LNCAP (cell line): Measurements from ENCODE around the gene NPHP4.

Experiments
- TF ChIP-seq, protein P1 (sequence below): fragments of 450-650 bp; IDR thresholded peaks from 2 replicates; pipeline ENCODE4 v1.5.1; 2017; ENCODE audit warnings: mild to moderate bottlenecking

NPHP4 gene

DNA sequence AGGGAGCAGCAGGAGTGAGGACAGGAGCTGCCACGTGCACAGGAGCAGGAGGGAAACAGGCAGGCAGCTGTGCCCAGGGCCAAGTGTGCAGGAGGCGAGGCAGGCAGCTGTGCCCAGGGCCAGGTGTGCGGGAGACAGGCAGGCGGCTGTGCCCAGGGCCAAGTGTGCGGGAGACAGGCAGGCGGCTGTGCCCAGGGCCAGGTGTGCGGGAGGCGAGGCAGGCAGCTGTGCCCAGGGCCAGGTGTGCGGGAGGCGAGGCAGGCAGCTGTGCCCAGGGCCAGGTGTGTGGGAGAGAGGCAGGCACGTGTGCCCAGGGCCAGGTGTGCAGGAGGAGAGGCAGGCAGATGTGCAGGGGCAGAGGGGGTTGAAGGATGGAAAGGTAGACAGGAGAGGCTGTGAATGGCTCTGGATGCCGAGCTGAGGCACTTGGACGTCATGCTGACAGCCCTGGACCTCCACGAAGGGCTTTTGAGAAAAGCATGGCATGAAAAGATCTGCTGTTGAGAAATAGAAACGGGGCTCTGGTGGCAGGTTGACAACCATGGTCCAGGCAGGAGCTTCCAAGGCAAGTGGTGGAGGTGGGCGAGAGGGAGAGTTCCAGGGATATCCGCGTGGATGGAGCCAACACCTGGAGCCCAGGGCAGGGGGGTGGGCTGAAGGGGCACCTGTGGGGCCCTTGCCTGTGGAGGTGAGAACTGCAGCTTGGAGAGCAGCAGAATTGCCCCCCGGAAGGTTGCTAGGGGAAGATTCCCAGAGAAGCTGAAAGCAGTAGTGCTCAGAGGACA, 19.1 kb upstream of the NPHP4 start:
- TF ChIP-seq, protein P1, sequence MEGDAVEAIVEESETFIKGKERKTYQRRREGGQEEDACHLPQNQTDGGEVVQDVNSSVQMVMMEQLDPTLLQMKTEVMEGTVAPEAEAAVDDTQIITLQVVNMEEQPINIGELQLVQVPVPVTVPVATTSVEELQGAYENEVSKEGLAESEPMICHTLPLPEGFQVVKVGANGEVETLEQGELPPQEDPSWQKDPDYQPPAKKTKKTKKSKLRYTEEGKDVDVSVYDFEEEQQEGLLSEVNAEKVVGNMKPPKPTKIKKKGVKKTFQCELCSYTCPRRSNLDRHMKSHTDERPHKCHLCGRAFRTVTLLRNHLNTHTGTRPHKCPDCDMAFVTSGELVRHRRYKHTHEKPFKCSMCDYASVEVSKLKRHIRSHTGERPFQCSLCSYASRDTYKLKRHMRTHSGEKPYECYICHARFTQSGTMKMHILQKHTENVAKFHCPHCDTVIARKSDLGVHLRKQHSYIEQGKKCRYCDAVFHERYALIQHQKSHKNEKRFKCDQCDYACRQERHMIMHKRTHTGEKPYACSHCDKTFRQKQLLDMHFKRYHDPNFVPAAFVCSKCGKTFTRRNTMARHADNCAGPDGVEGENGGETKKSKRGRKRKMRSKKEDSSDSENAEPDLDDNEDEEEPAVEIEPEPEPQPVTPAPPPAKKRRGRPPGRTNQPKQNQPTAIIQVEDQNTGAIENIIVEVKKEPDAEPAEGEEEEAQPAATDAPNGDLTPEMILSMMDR, result no peak

DNA sequence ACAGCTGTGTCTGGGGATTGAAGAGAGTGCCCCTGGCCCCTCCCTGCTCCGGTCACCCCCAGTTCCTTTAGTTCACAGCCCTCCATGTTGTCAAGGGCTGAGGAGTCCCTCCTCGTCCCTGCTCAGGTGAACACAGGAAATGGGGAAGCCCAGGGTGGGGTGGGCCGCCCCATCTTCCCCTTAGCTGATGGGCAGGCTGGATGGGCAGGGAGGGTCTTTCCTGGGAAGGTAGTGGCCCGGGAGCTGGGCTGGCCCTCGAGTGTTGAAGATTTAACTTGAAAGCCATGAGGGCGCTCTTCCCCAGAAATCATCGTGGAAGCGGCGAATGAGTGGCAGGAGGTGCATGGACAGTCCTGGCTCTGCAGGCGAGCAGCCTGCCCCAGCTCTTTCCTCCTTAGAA, 18.3 kb upstream of the NPHP4 start:
- TF ChIP-seq, protein P1, result no peak

DNA sequence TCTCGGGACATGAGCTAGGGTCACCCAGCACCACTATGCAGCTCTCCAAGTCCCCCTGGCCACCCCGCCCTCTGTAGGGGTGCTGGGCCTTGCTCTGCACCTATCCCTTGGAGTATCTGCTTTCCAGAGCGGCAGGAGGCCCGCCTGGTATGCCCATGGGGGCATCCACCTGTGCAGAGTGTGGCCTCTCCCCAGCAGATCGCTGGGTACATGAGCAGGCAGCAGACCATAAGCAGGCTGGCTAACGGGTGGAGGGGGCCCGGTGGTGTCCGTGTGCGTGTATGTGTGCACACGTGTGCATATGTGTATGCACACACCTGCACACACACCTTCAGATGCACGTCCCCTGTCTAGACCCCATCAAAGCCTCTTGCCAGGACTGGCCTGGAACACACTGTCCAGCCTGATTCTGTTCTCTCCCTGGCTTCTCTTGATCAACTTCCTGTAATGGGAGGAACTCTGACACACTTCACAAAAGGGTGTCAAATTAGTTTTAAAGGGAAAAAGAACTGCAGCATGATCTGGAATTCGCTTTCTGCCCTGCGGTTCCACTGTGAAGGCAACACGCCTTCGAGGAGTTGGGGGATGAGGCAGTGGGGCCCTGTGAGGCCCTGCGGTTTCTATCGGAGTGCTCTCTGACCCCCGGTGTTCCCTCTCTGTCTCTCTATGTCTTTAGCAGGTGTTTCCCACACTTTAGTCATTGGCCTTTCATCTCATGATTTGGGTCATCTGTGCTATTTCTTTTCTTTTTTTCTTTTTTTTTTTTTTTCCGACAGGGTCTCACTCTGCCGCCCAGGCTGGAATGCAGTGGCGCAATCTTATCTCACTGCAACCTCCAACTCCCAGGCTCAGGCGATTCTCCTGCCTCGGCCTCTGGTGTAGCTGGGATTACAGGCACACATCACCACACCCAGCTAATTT, 17.2 kb upstream of the NPHP4 start:
- TF ChIP-seq, protein P1, result no peak

DNA sequence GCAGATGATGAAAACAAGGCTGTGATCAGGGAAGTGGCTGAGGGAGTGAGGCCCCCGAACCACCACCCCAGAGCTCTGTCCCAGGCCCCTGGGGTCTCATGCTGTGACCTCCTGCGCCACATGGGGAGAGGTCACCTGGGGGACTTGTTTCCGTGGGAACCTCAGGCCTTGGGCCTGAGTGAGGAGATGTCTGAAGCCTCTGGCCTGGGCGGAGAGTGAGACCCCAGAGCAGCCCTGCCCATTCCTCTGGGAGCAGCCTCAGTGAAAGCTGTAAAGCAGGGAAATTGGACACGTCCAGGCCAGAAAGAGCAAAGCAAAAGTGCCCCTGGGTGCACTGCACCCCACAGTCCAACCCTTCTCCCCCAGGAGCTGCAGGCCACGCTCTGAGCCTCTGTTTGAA, 16.5 kb upstream of the NPHP4 start:
- TF ChIP-seq, protein P1, result no peak

DNA sequence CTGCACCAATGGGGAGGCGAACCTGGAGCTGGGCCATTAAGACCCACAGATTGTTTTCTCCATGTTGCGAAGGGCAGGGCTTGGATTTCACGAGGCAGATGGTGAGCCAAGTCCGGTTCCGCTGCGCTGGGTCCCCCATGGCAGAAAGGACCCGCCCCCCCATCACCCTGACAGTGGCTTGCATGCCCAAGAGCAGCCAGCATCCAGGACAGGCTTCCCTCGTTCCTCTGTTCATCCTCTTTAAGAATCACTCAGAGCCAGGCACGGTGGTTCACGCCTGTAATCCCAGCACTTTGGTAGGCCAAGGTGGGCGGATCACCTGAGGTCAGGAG, 15.8 kb upstream of the NPHP4 start:
- TF ChIP-seq, protein P1, result no peak

DNA sequence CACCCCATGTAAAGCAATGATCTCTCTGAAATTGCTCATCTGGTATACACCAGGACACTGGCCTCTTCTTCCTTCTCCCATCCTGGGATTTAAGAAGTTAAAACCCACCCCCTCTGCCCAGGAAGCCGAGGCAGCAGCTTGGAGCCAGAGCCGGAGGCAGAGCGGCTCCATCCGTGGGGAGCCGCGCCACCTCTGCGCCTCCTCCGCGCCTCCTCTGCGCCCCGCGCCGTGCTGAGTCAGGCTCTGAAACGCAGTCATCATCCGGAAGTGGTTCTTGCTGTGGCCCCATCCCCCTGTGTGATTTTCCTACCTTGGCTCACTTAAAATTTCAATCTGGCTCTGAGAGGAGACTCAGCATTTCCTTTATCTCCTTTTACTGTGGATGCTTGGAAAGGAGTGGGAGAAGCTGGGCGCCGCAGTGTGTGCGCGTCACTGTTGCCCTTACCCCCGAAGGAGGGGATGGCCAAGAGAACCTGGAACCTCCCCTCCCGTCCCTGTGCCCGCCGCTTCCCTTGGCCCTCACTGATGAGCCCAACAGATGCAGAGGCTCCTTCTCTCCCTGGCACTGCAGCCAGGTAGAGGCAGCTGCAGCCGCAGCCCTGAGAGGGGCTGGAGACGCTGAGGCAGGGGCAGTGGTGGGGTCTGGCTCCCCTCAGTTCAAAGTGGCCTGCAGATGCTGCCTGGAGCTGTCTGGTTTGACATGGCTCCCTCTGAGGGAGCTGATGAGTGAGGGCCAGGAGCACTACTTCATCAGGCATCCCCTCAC, 15.3 kb upstream of the NPHP4 start:
- TF ChIP-seq, protein P1, result no peak

DNA sequence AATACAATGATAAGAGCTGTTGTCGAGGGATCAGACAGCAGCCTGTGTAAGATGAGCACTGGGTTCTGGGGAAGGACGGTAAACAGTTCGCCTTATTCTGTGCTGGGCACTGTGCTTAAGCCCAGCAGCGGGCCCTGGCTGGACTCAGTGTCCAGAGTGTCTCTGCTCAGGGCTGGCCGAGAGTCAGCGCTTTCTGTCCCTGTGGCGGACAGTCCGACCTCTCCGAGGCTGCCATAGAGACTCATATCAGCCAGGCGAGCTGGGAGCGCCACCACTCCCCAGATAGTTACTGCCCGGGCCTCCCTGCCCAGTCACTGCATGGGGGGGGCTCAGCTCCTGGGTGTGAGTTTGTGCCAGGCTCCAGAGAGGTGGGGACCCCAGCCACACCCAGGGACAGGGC, 14.7 kb upstream of the NPHP4 start:
- TF ChIP-seq, protein P1, result no peak
